HG03469 (cell line): ENCODE results near the gene HADH.
A peak's percentile ranks its signal among the peaks of the same experiment; 100 is the strongest.
"Not testable (repeated sequence)": the region's sequence is repeated elsewhere in the genome, so short reads cannot be mapped to it uniquely, and the experiment has no call there.

Experiments used
- ATAC-seq: cut with Tn5 transposase; IDR thresholded peaks from one replicate; pipeline ENCODE4 v1.9.1; 2021; ENCODE audit warnings: mild to moderate bottlenecking, moderate library complexity, moderate number of reproducible peaks; ENCODE audit not compliant: unreplicated experiment

Gene HADH

DNA sequence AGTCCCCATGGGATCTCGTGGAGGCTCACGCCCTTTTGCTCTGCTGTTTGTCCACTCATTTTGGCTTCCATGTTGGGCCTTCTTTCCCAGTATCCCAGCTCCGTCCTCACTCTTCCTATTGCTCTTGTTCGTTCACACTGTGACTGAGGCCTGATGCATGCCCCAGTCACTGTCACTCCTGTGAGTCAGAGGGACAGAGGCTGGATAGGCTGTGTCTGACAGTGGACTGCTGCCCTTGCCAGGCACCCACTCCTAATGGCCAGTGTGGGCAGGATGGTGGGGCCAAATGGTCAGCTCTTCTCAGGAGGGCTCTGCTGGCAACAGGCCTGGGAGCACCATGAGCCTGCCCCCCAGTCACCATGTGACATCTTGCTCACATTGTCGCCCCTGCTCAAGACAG is 40.0 kb downstream of the HADH start:
- ATAC-seq, result no peak

DNA sequence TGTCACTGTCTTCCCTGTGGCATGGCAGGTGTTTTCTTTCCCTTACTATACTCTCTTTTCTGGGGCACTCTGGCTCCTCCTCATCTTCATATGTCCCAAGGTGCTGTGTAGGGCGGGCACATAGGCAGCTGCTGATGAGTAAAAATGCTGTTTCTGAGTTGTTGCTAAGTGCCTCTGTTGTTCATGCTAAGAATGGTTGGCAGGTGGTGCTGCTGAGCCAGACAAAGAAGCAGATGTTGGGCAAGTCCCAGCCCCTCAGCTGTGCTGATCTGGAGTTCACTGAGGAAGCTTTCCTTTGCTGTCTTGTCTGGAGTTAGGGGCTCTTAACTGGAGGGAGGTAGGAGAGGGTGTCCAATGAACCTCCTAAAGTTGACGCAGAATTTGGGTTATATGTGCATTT is 40.6 kb downstream of the HADH start:
- peak; percentile 92 for ATAC-seq

DNA sequence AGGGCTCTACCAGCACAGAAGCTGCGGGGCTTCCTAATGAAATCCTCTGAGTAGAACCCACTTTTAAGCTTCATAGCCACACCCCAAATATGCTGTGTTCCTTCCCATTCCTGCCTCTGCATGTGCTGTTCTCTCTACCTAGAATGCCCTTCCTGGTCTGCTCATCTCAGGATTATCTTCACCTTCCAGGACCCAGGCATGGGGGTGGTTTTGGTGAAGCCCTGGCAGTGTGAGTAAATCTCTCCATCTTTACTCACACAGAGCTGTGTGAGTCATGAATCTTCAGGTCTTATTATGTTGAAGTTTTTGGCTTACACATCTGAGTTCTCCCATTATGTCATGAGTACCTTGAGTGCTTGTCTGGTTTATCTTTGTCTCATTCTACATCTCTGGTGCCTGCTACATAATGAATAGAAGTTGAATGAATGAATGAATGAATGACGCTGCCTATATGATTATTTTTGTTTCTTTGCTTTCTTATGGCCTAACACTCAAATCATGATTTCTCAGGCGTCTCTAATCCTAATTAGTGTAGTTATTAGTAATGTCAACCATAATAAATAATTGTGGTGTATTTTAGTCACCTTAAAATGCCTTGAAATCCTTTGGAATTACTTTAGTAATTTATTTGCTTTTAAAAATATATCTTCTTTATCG is 41.9 kb downstream of the HADH start:
- ATAC-seq, result no peak

DNA sequence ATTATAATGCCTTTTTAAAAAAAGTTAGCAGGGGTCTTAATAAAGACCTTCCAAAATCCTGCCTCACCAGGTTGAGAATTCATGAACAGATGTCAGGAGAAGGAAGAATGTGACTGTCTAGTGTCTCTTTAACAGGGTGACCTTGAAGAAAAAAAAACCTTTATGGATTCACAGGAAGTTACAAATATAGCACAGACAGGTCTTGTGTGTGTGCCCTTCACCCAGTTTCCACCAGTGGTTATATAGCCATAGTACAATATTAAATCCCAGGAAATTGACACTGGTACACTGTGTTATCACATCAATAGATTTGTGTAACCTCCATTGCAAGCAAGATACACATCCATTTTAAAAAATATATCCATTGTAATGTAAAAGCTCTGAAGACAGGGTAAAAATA is 43.7 kb downstream of the HADH start:
- no peak for ATAC-seq

DNA sequence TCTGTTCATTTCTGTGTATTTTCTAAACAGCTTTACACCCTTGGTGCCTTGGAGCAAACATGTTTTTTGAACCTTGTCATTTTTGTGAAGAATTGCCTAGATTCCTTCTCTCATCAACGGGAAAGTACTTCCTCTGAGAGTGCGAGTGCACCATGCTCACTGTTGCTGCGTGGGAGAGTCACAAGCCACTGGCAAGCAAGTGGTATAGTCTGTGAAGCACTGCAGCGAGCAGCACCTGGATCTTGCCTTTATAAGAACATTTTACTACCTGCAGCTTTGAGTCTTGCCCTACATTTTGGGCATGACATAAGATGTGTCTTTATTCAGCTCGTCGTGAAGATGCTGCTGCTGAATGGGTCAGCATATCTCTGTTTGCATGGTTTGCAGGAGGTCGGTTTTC is 44.9 kb downstream of the HADH start:
- ATAC-seq, result no peak

DNA sequence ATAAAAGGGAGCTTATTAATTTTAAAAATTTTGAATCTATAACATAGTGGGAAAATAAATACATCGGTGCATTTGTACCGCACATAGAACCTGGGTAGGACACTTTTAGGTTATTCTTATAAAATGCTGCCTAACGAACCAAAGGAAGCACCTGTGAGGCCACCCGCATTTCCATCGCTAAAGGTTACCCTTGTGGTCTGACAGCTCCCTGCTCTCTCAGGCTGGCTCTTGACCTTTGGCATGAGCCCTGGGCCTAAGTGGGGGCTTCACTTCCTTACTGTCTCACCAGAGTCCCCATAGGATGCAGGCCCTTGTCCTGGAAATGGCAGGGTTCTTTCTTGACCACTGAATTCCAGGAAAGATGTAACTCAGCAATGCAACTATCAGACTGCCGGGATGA is 46.0 kb downstream of the HADH start:
- ATAC-seq, result no peak

DNA sequence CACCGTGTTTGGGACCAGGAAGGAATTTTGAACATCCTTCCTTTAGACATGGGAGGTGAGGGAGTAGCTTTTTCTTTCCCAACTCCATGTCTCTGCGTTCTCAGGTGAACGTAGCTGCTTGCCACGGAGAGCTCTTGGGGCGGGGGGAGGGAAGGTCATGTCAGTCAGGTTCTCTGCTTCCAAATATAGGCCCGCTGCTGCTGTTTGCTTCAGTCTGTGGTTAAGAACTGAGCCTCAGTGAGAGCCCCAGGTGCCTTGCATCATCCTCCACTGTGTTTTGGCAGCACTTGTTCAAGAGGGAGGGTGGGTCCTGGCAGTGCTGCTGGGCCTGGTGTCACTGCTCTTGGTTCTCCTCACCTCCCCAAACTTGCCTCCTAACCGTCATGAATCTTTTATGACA is 46.5 kb downstream of the HADH start:
- peak; percentile 91 for ATAC-seq

DNA sequence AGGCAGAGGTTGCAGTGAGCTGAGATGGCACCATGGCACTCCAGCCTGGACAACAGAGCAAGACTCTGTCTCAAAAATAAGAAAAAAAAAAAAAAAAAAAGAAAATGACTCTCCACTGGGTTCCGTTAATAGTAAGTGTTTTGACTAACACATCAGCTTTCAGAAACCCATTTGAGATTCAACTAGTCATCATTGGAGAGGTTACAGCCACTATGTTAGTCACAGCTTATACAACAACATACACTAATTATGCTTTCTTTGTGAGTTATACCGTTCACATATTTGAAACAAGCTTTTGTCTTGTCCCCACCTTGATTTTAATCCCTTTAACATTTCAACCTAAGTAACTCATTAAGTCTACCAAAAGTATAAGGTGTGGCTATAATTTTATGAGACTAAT is 48.2 kb downstream of the HADH start:
- no peak for ATAC-seq

DNA sequence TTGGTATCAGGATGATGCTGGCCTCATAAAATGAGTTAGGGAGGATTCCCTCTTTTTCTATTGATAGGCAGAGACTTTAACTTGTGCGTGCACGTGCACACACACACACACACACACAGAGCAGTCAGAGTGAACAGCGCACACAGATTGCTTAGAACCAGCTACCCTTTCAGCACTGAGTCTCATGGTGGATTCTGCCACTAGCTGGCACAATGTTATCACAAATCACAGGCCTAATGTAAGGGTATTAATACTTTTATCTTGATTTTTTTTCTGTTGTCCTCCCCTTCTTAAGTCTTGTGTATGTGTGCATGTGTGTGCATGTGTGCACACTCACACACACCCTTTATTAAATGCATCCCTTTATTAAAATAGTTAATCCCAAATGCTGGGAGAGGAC is 53.2 kb downstream of the HADH start:
- no peak for ATAC-seq

DNA sequence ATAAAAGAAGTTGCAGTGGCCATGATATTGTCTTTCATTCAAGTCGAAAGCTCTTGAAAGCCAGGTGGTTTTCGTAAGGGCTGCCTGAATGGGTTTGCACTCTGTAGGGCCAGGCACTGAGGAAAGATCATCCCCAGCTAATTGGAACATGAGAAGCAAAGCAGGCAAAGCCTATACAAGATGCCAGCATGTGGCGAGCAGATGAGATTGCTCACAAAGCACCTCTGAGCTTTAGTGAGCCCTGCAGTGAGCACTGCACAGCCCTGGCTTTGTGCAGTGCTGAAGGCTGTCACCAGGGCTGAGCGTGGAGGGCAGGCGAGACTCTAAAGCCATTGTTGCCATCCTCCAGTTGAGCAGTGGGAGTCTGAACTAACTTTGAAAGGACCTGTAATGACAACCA is 53.8 kb downstream of the HADH start:
- no peak for ATAC-seq

DNA sequence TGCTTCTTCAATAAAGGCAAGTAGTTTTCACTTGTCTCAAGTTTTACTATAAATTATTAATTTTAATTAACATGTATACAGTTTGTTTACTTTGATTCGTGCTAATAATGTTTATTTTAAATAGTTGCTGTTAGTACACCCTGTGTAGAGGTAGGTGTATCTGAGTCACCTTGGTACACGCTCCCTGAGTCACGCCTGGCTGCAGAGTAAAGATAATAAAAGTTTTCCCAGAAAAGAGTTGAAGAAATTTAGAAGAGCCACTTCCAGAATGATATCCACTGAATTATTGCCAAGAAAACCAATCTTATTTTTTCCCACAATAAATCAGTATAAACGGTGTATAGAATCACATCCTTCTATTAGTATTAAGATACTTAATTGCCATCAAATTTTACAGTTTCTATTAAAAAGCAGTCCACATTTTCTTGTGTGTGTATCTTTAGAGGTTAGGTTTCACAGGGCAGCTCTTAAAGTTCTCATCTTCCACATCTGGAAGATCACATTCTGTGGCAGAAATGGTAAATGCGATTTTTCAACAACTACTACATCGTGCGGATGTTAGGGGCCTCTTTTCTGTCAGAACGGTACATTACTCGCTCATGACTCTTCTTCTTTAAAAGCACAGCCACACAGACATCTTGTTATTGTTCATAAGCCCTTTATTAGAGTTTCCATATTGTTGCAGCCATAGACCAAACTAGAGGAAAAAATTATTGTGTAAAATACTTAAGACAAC is 55.4 kb downstream of the HADH start:
- no peak for ATAC-seq

DNA sequence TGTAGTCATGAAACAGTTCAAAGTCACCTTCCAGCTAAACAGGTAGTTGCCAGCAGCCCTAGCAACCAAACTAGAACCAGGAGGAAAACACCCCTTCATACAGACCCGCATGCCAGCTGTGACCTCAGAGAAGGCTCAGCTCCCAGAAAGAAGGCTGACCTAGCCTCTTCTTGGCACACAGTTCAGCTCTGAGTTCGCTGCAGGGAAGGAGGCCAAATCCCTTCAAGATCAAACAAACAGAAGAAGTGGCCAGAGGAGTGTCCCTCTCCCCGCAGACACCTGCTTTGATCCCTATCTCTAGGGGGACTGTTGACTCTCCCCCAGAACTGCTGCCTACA is 56.0 kb downstream of the HADH start:
- ATAC-seq, result no peak

DNA sequence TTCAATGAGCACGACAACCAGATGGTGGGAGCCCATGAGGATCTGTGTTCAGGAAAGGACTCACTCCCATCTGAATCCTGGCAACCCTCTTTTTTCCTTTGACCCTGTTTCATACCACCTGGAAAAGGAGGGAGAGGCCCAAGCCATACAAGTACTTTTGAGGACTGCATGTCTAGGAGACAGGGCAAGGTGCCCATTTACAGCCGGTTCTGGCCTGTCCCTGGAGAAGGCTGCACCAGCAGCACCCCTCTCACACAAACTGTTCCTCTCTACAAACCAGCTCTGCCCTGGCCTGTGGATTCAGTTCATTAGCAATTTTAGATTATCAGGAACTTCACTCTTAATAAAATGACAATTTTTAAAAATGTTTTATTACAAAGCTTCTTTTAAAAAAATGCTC is 57.5 kb downstream of the HADH start:
- ATAC-seq, result no peak

DNA sequence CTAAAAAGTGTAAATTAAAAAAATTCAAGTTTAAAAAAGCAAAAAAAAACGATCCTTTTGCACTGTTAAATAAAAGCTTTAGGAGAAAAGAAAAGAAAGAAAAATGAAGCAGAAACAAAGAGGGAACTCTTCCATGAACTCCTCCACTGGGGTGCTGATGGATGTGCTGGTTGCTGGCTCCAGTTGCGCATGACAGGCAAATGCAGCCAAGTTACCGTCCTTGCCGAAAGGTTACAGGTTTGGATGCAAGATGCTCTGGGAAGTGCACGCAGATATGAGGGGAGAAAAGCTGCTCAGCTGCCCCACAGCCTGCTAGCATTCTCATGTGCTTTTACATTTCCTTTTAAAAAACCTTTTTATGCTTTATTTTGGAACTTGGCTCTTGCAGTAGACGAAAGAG is 58.5 kb downstream of the HADH start:
- ATAC-seq, result no peak

DNA sequence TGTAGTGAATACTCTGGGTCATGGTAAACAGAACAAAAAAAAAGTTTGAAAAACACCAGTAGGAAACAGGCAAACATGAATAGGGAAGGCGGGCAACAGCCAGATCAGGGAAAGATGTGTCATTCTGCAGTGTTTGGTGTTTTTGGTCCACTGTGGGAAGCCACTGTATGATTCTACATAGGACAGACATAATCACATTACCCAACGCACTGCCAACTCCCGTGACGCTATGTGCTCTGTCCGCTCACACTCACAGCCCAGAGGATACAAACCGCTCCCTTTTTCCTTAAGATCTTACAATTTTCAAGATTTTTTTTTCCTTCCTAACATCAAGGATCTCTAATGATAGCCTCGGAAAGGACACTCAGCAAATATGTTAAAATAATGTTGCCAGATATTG is 59.3 kb downstream of the HADH start:
- no peak for ATAC-seq

DNA sequence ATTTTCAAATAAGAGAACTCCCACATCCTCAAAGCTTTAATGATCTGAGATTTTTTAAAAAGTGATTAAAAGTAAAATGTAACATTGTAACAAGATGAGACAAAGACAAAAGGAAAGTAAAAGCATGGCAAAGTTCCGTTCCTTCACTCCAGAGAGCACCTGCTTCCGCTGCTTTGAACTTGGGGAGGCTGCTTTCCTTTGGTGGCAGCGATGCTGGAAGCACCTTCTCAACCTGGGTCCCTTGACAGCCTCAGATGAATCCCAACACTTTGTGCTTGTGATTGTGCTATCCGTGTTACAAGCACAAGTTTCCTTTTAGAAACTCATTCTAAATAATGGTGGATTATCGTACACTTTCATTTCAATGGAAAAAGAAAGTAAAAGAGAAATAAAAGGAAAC is 59.7 kb downstream of the HADH start:
- no peak for ATAC-seq

DNA sequence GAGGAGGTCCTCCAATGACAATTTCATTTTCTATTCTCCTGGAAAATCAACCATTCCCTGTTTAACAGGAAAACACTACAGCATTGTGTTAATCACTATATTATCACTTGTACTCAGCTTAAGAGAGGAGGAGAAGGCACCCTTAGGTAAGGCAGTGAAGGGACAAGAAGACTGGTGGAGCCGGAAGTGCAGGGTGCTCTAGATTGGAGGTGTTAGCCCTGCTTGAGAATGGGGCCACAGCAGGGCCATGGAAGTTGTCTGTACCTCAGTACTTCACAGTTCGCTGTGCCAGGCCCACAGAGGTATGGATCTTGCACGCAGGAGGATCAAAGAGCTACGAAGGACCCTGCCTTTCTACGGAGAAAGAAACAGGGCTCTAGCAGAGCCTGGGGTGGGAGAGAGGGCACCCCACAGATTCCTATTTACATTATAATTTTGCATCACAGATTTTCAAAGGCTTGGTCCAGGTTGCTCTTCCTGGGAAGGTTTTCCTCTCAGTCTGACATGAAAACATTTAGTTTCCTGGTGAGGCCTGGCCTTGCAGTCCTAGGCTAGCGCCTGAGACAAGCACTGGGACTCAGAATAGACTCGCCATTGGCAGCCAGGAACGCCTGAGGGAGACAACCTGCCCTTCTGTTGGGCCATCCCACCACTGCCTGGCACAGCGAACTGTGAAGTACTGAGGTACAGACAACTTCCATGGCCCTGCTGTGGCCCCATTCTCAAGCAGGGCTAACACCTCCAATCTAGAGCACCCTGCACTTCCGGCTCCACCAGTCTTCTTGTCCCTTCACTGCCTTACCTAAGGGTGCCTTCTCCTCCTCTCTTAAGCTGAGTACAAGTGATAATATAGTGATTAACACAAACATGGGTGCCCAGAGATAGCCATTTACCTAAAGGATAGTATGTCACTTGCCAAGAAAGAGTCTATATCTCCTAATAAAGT is 60.8 kb downstream of the HADH start:
- ATAC-seq, result not testable (repeated sequence)

DNA sequence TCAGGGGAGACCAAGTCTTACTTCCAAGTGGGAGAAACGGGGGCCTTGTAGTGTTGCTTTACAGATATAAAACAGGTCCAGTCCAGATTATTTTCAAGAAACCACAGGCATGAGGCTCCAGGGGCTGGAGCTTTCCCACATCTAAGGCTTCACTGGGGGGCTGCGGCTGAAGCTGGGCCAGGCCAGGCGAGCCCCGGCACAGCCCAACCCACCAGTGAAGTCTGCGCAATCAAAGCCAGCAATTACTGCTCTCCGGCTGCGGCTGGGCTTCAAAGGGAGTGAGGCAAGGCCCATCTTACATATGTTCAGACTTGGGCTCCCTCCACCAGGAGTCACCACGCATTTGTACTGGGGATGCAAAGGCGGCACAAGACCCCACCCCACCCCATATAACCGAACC is 61.7 kb downstream of the HADH start:
- no peak for ATAC-seq

DNA sequence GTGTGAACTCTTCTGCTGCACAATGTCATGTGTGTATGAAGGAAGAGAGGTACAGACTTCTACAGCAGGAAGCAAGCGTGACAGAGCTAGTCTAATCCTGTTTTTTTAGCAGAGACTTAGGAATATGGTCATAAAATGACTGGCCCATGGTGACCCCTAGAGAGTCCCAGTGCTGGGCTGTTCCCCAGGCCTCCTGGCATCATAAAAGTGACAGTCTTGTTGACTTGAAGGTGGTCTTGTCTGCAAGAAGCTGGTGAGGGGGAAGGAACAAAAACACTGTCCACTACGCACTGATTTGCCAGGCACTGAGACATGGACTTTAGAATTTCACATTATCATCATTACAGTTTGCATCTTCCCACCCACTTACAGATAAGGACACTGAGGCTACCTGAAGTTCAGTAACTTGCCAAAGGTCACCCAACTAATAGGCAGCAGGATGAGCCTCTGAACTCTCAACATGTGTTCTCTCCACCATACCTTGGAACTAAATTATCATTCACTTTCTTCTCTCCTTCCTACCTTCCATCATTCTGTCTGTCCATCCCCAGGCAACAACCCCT is 63.0 kb downstream of the HADH start:
- ATAC-seq, result no peak

DNA sequence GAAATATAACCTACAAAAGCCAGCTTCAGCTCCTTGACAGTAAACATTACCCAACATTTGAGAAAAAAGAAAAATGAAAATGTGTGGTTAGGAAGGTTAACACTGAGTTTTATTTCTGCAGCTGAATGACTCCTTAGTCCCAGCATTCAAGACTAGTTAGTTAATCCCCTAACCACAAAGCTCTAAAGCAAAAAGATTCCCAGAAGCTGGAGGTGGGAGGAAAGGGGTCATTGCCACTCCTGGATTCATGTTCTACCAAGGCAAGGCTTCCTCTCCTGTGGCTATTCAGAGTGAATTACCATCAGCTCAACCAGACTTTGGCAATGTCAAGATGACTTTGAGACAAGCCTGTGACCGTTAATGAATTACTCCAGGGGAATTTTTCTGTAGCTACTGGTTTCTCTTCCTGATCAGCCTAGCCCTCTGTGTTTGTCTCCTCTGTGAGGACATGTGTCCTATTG is 63.6 kb downstream of the HADH start:
- peak; percentile 83 for ATAC-seq

DNA sequence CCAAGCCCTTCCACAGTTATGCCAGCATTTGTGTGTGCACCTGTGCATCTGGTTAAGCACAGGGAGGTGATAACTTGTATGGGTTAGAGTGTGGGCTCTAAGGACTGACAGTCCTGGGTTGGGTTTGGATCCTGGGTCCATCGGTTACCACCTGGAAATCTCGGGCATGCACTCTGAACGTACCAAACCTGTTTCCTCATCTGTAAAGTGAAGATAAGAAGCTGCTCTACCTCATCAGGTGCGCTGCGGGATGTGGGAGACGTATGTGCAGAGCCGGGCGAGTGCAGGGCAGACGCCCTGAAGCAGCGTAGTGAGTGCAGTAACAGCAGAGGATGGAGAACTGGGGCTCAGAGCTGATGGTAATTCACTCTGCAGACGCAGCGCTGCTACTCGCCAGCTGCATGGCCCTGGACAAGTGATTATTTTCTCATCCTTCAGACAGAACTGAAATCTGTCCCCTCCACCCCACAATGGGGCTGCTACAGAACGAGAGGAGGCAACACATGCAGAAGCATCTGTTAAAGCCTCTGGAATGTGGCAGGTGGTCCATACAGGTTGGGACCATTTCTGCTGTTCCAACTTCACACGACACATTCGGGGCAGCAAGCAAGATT is 64.4 kb downstream of the HADH start:
- ATAC-seq, result no peak
